HepG2 (cell line): Measurements from ENCODE around the gene PLRG1. TPM values are rescaled to one million over a fixed set of nuclear protein-coding genes. Genes with fewer than 3 reads are reported as not detected.

ENCODE experiments used
- ATRX ChIP-seq: sonication (generic); formaldehyde crosslinking; IDR thresholded peaks from 2 replicates; pipeline ENCODE4 v1.4.0; 2020; ENCODE audit warnings: missing genetic modification reagents, borderline replicate concordance
- CAMTA2 ChIP-seq: sonication (generic); formaldehyde crosslinking; IDR thresholded peaks from 2 replicates; pipeline ENCODE4 v1.4.0; 2020; ENCODE audit warnings: mild to moderate bottlenecking, missing genetic modification reagents, borderline replicate concordance
- CHD4 ChIP-seq: fragments of 200-600 bp; sonication (generic); IDR thresholded peaks from 2 replicates; pipeline ENCODE4 v1.7.0; 2017; ENCODE audit warnings: mild to moderate bottlenecking, low read length, borderline replicate concordance
- EP300 ChIP-seq, 3 experiments: sonication (generic) in 1 of 3; formaldehyde crosslinking in 1 of 3; IDR thresholded peaks; 2 replicates each; pipeline versions ENCODE4 v1.5.1 to v1.6.1; 2011 to 2020; ENCODE audit warnings: low read depth in 2 of 3, low read length in 2 of 3, borderline replicate concordance in 1 of 3, improper control_type of control experiment in 1 of 3, mild to moderate bottlenecking in 1 of 3, missing genetic modification reagents in 1 of 3, moderate library complexity in 1 of 3
- ESRRA ChIP-seq: sonication (generic); formaldehyde crosslinking; IDR thresholded peaks from 2 replicates; pipeline ENCODE4 v1.5.1; 2020; ENCODE audit warnings: mild to moderate bottlenecking, low read depth, missing genetic modification reagents
- ETV5 ChIP-seq: IDR thresholded peaks from 2 replicates; pipeline ENCODE4 v1.6.1; 2018; ENCODE audit warnings: missing biosample characterization, missing genetic modification reagents, inconsistent platforms, borderline replicate concordance
- HOXD1 ChIP-seq: sonication (generic); formaldehyde crosslinking; IDR thresholded peaks from 2 replicates; pipeline ENCODE4 v1.5.0; 2020; ENCODE audit warnings: missing genetic modification reagents
- RBFOX2 ChIP-seq: fragments of 200-400 bp; formaldehyde crosslinking; IDR thresholded peaks from 2 replicates; pipeline ENCODE4 v1.6.1; 2017; ENCODE audit warnings: low read depth, mild to moderate bottlenecking, low read length
- USF2 ChIP-seq, 2 experiments: sonication (generic) in 1 of 2; formaldehyde crosslinking in 1 of 2; IDR thresholded peaks; 2 replicates each; pipeline versions ENCODE4 v1.5.1 to v1.6.1; 2011 to 2020; ENCODE audit warnings: borderline replicate concordance in 1 of 2, low read depth in 1 of 2, low read length in 1 of 2, mild to moderate bottlenecking in 1 of 2, missing genetic modification reagents in 1 of 2, moderate library complexity in 1 of 2
- ZNF350 ChIP-seq: sonication (generic); formaldehyde crosslinking; IDR thresholded peaks from 2 replicates; pipeline ENCODE4 v1.4.0; 2020; ENCODE audit warnings: mild to moderate bottlenecking, low read depth, missing genetic modification reagents, borderline replicate concordance
- ZNF367 ChIP-seq: sonication (generic); formaldehyde crosslinking; IDR thresholded peaks from 2 replicates; pipeline ENCODE4 v1.4.0; 2020; ENCODE audit warnings: missing genetic modification reagents, borderline replicate concordance
- ZNF501 ChIP-seq: sonication (generic); formaldehyde crosslinking; IDR thresholded peaks from 2 replicates; pipeline ENCODE4 v1.5.1; 2020; ENCODE audit warnings: mild to moderate bottlenecking, moderate library complexity, missing genetic modification reagents
- ZNF614 ChIP-seq: IDR thresholded peaks from 2 replicates; pipeline ENCODE4 v1.6.1; 2018; ENCODE audit warnings: missing biosample characterization, missing genetic modification reagents, inconsistent platforms, borderline replicate concordance
- polyA plus RNA-seq, 8 experiments: library from polyadenylated mRNA; depleted of rRNA in 3 of 8; stranded (reverse) in 7 of 8; unstranded in 1 of 8; fragments of >200 nt; fragmentation: Illumina TruSeq in 4 of 8; extraction: Trizol in 4 of 8; gene quantifications; 2 replicates each; pipeline versions ENCODE4 v1.2.1 to v1.2.3, GENCODE V29; 2011 to 2016; ENCODE audit warnings: low read depth in 4 of 8, missing spikeins in 1 of 8, mixed read lengths in 1 of 8; ENCODE audit not compliant: insufficient read depth in 1 of 8
- total RNA-seq, 5 experiments: library from RNA; depleted of rRNA; stranded (reverse); fragments of >200 nt; fragmentation: Illumina TruSeq; extraction: Trizol; gene quantifications; 2 replicates each; pipeline ENCODE4 v1.2.3, GENCODE V29; 2016; ENCODE audit warnings: low read depth in 1 of 5
- TF ChIP-seq, protein P1 (sequence below): sonication (generic); formaldehyde crosslinking; IDR thresholded peaks from 2 replicates; pipeline ENCODE4 v1.9.0; 2021; ENCODE audit warnings: mild to moderate bottlenecking, missing genetic modification reagents
- TF ChIP-seq, protein P2 (sequence below): sonication (generic); formaldehyde crosslinking; IDR thresholded peaks from 2 replicates; pipeline ENCODE4 v1.4.0; 2020; ENCODE audit warnings: missing genetic modification reagents, borderline replicate concordance

PLRG1 gene
- total and polyA plus RNA-seq, 2 of the 13 experiments (the other 11 are each of a cell fraction or from before 2014, with no cell fraction given) = 77.3 to 110 TPM

DNA sequence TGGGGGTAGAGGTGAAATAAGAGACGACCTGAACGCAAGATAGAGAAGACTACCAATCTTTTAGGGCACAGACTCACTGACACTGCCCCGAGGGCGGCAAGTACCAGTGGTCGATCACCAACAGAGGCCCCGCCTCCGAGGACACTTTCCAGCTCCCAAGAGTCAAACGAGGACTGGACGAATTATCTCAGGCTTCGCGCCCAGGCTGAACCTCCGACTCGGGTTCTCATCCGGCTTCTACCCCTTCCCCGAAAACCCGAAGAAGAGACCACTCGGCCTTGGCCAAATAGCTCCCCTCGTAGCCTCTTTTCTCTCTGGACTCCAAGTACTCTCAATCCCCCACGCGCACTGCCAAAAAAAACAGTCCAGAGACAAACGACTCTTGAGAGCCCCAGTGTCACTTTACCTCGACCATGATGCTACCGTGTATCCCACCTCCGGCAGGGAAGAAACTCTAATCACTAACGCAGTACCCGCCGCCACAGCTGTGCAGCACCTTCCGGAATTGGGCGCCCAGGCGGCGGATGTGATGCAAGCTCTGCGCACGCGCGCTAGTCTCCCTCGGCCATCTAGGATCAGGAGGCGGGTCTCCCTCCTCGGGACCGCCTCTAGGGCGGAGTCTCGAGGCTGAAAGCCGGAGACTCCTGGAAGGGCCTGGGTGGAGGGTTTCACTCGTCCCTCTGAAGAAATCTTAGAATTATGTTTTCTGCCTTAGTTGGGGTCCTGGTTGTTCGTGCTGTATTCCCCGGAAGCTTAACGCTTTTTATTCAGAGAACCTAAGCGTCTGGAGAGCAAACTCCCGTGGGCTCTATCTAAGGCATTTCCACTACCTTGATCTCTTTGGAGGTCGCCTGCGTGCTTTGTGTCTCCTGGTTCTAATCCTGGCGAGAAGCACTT is at the start of gene PLRG1 (continued):
- peak in 1 of 2 experiments; percentile 52; a peak in 1 of 4 replicates for TF ChIP-seq EP300 (IDR thresholded peaks at IDR 0.05; ENCODE audit: low read depth in 2 of 2, low read length in 2 of 2)
- no peak for TF ChIP-seq EP300 (CRISPR knock-in tag; IDR thresholded peaks at IDR 0.05; ENCODE audit: borderline replicate concordance)
- peak; percentile 89 for TF ChIP-seq ZNF501
- TF ChIP-seq ZNF367 (CRISPR knock-in tag) = 0 out of 2 replicates have a peak, but pooled peaks have one; percentile 5
- peak; percentile 68 for TF ChIP-seq ETV5 (CRISPR knock-in tag)
- TF ChIP-seq ATRX (CRISPR knock-in tag) = no peak
- TF ChIP-seq, protein P1, sequence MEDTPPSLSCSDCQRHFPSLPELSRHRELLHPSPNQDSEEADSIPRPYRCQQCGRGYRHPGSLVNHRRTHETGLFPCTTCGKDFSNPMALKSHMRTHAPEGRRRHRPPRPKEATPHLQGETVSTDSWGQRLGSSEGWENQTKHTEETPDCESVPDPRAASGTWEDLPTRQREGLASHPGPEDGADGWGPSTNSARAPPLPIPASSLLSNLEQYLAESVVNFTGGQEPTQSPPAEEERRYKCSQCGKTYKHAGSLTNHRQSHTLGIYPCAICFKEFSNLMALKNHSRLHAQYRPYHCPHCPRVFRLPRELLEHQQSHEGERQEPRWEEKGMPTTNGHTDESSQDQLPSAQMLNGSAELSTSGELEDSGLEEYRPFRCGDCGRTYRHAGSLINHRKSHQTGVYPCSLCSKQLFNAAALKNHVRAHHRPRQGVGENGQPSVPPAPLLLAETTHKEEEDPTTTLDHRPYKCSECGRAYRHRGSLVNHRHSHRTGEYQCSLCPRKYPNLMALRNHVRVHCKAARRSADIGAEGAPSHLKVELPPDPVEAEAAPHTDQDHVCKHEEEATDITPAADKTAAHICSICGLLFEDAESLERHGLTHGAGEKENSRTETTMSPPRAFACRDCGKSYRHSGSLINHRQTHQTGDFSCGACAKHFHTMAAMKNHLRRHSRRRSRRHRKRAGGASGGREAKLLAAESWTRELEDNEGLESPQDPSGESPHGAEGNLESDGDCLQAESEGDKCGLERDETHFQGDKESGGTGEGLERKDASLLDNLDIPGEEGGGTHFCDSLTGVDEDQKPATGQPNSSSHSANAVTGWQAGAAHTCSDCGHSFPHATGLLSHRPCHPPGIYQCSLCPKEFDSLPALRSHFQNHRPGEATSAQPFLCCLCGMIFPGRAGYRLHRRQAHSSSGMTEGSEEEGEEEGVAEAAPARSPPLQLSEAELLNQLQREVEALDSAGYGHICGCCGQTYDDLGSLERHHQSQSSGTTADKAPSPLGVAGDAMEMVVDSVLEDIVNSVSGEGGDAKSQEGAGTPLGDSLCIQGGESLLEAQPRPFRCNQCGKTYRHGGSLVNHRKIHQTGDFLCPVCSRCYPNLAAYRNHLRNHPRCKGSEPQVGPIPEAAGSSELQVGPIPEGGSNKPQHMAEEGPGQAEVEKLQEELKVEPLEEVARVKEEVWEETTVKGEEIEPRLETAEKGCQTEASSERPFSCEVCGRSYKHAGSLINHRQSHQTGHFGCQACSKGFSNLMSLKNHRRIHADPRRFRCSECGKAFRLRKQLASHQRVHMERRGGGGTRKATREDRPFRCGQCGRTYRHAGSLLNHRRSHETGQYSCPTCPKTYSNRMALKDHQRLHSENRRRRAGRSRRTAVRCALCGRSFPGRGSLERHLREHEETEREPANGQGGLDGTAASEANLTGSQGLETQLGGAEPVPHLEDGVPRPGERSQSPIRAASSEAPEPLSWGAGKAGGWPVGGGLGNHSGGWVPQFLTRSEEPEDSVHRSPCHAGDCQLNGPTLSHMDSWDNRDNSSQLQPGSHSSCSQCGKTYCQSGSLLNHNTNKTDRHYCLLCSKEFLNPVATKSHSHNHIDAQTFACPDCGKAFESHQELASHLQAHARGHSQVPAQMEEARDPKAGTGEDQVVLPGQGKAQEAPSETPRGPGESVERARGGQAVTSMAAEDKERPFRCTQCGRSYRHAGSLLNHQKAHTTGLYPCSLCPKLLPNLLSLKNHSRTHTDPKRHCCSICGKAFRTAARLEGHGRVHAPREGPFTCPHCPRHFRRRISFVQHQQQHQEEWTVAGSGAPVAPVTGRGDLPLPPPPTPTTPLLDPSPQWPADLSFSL (CRISPR knock-in tag) = no peak
- TF ChIP-seq ESRRA = no peak
- TF ChIP-seq CHD4 = no peak
- peak; percentile 82; the same call in 1 of the 2 replicates for TF ChIP-seq ZNF350
- TF ChIP-seq HOXD1 (CRISPR knock-in tag) = no peak
- TF ChIP-seq USF2 (IDR thresholded peaks at IDR 0.05; ENCODE audit: low read depth, low read length) = no peak
- TF ChIP-seq USF2 (CRISPR knock-in tag; IDR thresholded peaks at IDR 0.05; ENCODE audit: borderline replicate concordance) = no peak
- TF ChIP-seq, protein P2, sequence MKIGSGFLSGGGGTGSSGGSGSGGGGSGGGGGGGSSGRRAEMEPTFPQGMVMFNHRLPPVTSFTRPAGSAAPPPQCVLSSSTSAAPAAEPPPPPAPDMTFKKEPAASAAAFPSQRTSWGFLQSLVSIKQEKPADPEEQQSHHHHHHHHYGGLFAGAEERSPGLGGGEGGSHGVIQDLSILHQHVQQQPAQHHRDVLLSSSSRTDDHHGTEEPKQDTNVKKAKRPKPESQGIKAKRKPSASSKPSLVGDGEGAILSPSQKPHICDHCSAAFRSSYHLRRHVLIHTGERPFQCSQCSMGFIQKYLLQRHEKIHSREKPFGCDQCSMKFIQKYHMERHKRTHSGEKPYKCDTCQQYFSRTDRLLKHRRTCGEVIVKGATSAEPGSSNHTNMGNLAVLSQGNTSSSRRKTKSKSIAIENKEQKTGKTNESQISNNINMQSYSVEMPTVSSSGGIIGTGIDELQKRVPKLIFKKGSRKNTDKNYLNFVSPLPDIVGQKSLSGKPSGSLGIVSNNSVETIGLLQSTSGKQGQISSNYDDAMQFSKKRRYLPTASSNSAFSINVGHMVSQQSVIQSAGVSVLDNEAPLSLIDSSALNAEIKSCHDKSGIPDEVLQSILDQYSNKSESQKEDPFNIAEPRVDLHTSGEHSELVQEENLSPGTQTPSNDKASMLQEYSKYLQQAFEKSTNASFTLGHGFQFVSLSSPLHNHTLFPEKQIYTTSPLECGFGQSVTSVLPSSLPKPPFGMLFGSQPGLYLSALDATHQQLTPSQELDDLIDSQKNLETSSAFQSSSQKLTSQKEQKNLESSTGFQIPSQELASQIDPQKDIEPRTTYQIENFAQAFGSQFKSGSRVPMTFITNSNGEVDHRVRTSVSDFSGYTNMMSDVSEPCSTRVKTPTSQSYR (CRISPR knock-in tag) = no peak
- peak; percentile 74 for TF ChIP-seq RBFOX2
- TF ChIP-seq ZNF614 (CRISPR knock-in tag) = no peak
- TF ChIP-seq CAMTA2 (CRISPR knock-in tag) = no peak
